Endothelial cell (in vitro differentiated cells): ENCODE results near the gene CREB3L1. TPM values are rescaled to one million over a fixed set of nuclear protein-coding genes. Genes with fewer than 3 reads are reported as not detected.

ENCODE experiments used
- DNase-seq: peaks from one replicate; pipeline ENCODE4 v3.0.0; 2021; ENCODE audit warnings: low spot score
- H3K27ac Mint-ChIP-seq: one replicate; pipeline ENCODE4 v1.8.0; 2021; ENCODE audit warnings: mixed read lengths, inconsistent platforms; ENCODE audit not compliant: unreplicated experiment
- H3K27me3 Mint-ChIP-seq: one replicate; pipeline ENCODE4 v1.8.0; 2021; ENCODE audit warnings: mild to moderate bottlenecking, moderate library complexity, mixed read lengths, inconsistent platforms; ENCODE audit not compliant: unreplicated experiment
- H3K36me3 Mint-ChIP-seq: one replicate; pipeline ENCODE4 v1.8.0; 2021; ENCODE audit warnings: mild to moderate bottlenecking, low read depth, mixed read lengths, inconsistent platforms; ENCODE audit not compliant: unreplicated experiment
- H3K4me1 Mint-ChIP-seq: one replicate; pipeline ENCODE4 v1.8.0; 2021; ENCODE audit warnings: mild to moderate bottlenecking, mixed read lengths, inconsistent platforms; ENCODE audit not compliant: unreplicated experiment
- H3K4me3 Mint-ChIP-seq: one replicate; pipeline ENCODE4 v1.8.0; 2021; ENCODE audit warnings: mild to moderate bottlenecking, mixed read lengths, inconsistent platforms; ENCODE audit not compliant: unreplicated experiment
- H3K9me3 Mint-ChIP-seq: one replicate; pipeline ENCODE4 v1.8.0; 2021; ENCODE audit warnings: mixed read lengths, inconsistent platforms; ENCODE audit not compliant: unreplicated experiment
- total RNA-seq: library from RNA; stranded (reverse); fragmentation: NEBNext Ultra II Directional; extraction: Animal tissue kit (Norgen Biotek cat#: 25700); gene quantifications from one replicate; pipeline ENCODE4 v1.2.1, GENCODE V29; 2021; ENCODE audit not compliant: unreplicated experiment
- TF ChIP-seq, protein P1 (sequence below): fragments of 200-600 bp; sonication (generic); IDR thresholded peaks from one replicate; pipeline ENCODE4 v1.5.0; 2021; ENCODE audit warnings: antibody characterized with exemption; ENCODE audit not compliant: unreplicated experiment

The CREB3L1 gene
- total RNA-seq, 1 donor from 2014 or later = 21.6 TPM

DNA sequence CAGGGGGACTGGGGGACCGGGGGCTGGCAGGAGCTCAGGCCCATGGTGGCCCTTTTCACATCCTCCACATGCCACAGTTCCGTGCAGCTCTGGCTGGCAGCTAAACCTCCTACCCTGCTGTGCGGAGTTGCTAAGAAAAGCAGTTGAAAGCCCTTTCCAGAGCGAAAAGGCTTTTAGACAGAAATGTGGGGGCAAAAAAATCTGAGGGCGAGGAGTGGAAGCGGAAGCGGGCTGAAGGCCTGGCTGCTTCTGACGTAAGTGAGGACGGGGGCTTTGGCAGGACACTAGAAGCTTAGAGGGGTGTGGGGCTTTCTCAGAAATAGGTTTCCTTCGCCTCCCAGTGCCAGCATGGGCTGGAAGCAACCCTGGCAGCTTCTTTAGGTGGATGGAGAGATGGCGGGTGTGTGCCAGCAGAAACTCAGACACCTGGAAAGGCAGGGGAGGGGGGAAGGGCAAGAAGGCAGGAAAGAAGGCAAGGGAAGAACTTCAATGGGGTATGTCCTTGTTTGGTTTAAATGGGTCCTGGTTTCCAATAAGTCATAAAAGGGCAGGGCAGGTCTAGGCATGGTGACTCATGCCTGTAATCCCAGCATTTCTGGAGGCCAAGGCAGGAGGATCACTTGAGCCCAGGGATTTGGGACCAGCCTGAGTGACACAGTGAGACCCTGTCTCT, 58.6 kb downstream of the CREB3L1 start:
- no peaks in the 10 kb centered on the region for H3K9me3 Mint-ChIP-seq
- H3K27ac Mint-ChIP-seq = no peak overlapping the region
- no peak overlapping the region for H3K4me3 Mint-ChIP-seq
- peaks cover 25% of the 10 kb centered on the region for H3K27me3 Mint-ChIP-seq
- H3K36me3 Mint-ChIP-seq = peaks cover 5% of the 10 kb centered on the region
- peaks cover 36% of the 10 kb centered on the region for H3K4me1 Mint-ChIP-seq
- DNase-seq = no peak
- TF ChIP-seq, protein P1, sequence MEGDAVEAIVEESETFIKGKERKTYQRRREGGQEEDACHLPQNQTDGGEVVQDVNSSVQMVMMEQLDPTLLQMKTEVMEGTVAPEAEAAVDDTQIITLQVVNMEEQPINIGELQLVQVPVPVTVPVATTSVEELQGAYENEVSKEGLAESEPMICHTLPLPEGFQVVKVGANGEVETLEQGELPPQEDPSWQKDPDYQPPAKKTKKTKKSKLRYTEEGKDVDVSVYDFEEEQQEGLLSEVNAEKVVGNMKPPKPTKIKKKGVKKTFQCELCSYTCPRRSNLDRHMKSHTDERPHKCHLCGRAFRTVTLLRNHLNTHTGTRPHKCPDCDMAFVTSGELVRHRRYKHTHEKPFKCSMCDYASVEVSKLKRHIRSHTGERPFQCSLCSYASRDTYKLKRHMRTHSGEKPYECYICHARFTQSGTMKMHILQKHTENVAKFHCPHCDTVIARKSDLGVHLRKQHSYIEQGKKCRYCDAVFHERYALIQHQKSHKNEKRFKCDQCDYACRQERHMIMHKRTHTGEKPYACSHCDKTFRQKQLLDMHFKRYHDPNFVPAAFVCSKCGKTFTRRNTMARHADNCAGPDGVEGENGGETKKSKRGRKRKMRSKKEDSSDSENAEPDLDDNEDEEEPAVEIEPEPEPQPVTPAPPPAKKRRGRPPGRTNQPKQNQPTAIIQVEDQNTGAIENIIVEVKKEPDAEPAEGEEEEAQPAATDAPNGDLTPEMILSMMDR = no peak

DNA sequence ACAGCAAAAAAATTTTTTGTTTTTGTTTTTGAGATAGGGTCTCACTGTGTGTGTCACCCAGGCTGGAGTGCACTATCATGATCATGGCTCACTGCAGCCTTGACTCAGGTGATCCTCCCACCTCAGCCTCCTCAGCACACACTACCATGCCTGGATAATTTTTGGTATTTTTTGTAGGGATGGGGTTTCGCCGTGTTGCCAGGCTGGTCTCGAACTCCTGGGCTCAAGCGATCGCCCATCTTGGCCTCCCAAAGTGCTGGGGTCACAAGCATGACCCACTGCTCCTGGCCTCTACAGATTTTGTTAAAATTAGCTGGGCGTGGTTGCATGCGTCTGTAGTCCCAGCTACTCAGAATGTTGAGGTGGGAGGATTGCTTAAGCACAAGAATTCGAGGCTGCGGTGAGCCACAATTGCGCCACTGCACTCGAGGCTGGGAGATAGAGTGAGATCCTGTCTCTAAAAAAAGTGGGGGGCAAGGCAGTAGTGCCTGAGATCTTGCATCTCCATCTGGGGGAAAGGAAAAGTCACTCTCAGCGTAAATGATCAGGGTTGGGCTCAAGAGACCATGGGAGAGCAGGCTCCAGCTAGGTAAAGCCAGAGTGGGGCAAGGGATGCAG, 59.2 kb downstream of the CREB3L1 start:
- TF ChIP-seq, protein P1 = no peak
- Mint-ChIP-seq H3K27ac (no peak overlapping the region), H3K36me3 (peaks cover 3% of the 10 kb centered on the region), H3K4me3 (no peak overlapping the region), H3K4me1 (peaks cover 36% of the 10 kb centered on the region), H3K27me3 (peaks cover 25% of the 10 kb centered on the region), H3K9me3 (no peaks in the 10 kb centered on the region)
- no peak for DNase-seq

DNA sequence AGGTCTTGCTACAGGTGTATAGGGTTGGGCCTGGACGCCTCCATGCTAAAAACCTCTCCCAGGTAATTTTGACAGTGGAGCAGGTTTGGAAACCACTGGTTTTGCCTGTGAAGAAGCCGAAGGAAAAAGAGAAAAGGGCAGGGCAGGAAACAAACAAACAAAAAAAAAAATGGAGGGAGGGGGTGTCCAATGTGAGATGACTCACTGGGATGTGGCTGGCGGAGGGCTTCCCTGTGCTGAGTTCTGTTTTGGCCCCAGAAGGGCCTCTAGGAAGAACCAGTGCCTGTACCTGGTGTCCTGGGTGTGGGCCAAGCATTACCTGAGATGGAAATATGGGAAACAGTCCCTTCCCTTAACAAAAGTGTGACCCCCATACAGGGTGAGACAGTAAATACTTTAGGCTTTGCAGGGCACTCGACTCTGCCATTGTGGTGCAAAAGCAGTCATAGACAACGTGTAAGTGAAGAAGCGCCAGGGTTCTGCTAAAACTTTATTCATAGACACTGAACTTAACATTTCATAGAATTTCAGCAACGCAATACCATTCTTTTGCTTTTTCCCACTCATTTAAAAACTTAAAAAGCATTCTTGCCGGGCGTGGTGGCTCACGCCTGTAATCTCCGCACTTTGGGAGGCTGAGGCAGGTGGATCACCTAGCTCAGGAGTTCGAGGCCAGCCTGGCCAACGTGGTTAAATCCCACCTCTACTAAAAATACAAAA, 60.3 kb downstream of the CREB3L1 start:
- H3K9me3 Mint-ChIP-seq = no peaks in the 10 kb centered on the region
- TF ChIP-seq, protein P1 = no peak
- peaks cover 44% of the 10 kb centered on the region for H3K4me1 Mint-ChIP-seq
- no peak overlapping the region for H3K27ac Mint-ChIP-seq
- peaks cover 21% of the 10 kb centered on the region for H3K27me3 Mint-ChIP-seq
- H3K36me3 Mint-ChIP-seq = no peaks in the 10 kb centered on the region
- H3K4me3 Mint-ChIP-seq = no peak overlapping the region
- DNase-seq = no peak

DNA sequence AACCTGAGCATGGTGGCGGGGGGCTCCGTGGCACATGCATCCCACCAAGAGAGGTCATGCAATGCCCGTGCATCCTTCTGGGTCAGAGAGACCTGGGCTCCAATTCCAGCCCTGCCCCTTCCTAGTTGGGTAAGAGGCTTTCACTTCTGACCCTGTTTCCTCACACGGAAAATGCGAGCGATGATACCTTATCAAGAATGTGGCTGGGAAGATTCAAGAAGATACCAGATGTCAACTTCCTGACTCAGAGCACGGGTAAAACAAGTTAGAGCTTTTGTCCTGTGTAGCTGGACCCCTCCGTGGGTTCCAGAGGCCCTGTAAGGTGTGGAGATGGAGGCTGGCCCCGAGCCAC, 61.1 kb downstream of the CREB3L1 start:
- H3K9me3 Mint-ChIP-seq = no peaks in the 10 kb centered on the region
- no peak overlapping the region for H3K27ac Mint-ChIP-seq

More for the DNA sequence above, 61.1 kb downstream of the CREB3L1 start:
- Mint-ChIP-seq H3K4me1 (peaks cover 51% of the 10 kb centered on the region), H3K36me3 (no peaks in the 10 kb centered on the region), H3K4me3 (peak overlapping the region; percentile 40), H3K27me3 (peaks cover 18% of the 10 kb centered on the region)
- TF ChIP-seq, protein P1 = no peak
- DNase-seq = no peak
